Bronchial epithelial cell (primary cell): ENCODE measurements around the gene MTHFD2L. TPM values are rescaled to one million over a fixed set of nuclear protein-coding genes. Genes with fewer than 3 reads are reported as not detected.
A peak's percentile ranks its signal among the peaks of the same experiment; 100 is the strongest.

Source experiments
- DNase-seq: peaks from one replicate; pipeline ENCODE4 v3.0.0-alpha.2; 2010; ENCODE audit warnings: low read depth
- FAIRE-seq: peaks from 2 replicates; lab custom pipeline; 2011; peaks lifted over from hg19 to GRCh38; lab: Jason Lieb, UNC
- H3K27me3 ChIP-seq: 2 replicates; pipeline ENCODE4 v1.5.1; 2011; ENCODE audit warnings: low read length; ENCODE audit not compliant: control insufficient read depth, insufficient read depth
- H3K36me3 ChIP-seq: 2 replicates; pipeline ENCODE4 v1.5.1; 2011; ENCODE audit warnings: low read length; ENCODE audit not compliant: control insufficient read depth, insufficient read depth
- H3K4me3 ChIP-seq: 2 replicates; pipeline ENCODE4 v1.5.1; 2011; ENCODE audit warnings: mild to moderate bottlenecking, low read depth, low read length, control low read depth
- total RNA-seq: library from RNA; depleted of rRNA; stranded (reverse); fragments of >200 nt; gene quantifications from 2 replicates; pipeline ENCODE4 v1.2.1, GENCODE V29; 2014
- TF ChIP-seq, protein P1 (sequence below): IDR thresholded peaks from 2 replicates; pipeline ENCODE4 v1.5.1; 2011; ENCODE audit warnings: mild to moderate bottlenecking, moderate library complexity, low read length, control low read depth, inconsistent platforms; ENCODE audit not compliant: insufficient read depth, severe bottlenecking

The MTHFD2L gene
- total RNA-seq, 1 donor from 2014 or later = 29.0 TPM

DNA sequence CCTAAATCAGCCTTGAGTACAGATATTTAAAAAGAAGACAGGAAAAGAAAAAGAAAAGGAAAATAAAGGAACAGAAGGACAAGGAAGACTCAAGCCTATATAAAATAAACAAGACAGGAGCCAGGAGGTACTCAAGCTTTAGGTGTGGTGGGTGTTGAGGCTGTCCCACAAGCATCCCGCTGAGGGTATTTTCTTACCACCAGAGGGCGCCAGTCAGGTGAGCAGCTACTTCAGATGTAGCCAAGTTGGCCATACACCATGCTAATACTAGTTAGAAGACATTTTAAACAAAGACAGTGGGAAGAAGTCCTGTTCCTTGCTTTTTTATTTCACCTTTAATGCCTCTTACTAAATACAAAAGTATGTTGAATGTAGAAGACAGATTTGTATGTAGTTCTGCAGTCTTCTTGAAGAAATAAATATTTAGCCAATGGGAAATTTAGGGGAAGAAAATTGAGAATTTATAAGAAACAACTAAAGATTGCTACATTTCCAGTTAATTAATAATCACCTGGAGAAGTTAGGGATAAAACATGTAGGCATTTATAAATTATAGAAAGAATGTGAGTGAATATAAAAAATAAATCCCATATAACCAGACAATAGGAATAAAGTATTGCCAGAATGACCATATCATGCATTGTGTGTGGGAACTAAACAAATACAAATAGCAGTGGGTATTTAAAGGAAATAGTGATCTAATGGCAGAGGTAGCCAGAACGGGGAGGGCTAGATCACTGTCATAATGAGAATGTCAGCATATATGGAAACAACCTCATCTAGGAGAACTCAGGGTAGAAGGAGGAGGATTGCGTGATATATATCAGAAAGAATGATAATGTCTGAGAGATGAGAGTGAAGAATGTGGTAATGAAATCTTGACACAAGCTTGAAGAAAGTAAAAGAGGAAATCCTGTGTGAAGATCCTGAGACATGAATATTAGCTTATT, 71.0 kb downstream of the MTHFD2L start:
- peak; percentile 76 for DNase-seq
- Histone ChIP-seq H3K27me3 (no peaks in the 10 kb centered on the region), H3K36me3 (no peaks in the 10 kb centered on the region), H3K4me3 (no peak overlapping the region)
- no peak for FAIRE-seq
- TF ChIP-seq, protein P1, sequence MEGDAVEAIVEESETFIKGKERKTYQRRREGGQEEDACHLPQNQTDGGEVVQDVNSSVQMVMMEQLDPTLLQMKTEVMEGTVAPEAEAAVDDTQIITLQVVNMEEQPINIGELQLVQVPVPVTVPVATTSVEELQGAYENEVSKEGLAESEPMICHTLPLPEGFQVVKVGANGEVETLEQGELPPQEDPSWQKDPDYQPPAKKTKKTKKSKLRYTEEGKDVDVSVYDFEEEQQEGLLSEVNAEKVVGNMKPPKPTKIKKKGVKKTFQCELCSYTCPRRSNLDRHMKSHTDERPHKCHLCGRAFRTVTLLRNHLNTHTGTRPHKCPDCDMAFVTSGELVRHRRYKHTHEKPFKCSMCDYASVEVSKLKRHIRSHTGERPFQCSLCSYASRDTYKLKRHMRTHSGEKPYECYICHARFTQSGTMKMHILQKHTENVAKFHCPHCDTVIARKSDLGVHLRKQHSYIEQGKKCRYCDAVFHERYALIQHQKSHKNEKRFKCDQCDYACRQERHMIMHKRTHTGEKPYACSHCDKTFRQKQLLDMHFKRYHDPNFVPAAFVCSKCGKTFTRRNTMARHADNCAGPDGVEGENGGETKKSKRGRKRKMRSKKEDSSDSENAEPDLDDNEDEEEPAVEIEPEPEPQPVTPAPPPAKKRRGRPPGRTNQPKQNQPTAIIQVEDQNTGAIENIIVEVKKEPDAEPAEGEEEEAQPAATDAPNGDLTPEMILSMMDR = peak; percentile 79

DNA sequence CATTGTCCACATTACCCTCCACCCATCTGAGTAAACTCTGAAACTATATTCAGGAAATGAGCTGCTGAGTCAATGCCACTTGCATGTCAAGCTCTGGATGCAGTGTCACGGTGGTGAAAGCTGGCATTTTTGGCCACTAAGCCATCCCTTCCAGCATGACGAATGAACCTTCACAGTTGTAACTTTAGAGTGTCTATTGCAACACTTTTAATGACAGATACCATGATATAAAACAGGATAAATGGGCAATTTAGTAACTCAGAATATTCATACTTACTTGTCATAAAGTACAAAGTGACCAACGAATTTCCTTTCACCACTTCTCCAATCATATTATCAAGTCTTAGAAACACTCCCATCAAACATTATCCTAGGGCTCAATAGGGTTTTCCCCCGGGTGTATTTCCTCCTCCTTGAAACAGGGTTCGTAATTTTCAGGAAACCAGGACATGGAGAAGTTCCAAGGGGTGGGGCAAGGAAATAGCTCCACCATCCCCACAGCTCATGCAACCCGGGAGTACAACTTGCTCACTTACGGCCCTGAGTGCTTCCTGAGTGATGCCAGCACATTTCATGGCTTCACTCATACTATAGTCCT, 73.1 kb downstream of the MTHFD2L start:
- no peaks in the 10 kb centered on the region for H3K27me3 ChIP-seq
- FAIRE-seq (peak; percentile 80), DNase-seq (peak; percentile 92)
- H3K4me3 ChIP-seq = no peak overlapping the region
- TF ChIP-seq, protein P1 = no peak
- no peaks in the 10 kb centered on the region for H3K36me3 ChIP-seq

DNA sequence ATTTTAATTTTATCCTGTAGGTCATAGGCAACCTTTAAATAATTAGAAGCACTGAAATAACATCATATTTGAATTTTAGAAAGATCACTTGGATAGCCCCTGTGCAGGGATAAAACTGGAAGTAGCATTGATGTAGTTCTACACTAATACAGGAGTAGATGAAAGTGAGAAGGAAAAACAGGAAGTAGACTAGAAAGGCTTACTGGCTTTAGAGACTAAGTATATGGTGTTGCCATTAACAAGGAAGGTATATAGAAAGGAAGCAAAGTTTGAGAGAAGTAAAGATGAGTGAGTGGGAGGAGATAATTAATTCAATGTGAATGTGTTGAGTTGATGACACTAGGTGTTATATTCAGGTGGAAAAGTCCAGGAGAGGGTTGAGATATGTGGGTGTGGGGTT, 77.2 kb downstream of the MTHFD2L start:
- FAIRE-seq = no peak

DNA sequence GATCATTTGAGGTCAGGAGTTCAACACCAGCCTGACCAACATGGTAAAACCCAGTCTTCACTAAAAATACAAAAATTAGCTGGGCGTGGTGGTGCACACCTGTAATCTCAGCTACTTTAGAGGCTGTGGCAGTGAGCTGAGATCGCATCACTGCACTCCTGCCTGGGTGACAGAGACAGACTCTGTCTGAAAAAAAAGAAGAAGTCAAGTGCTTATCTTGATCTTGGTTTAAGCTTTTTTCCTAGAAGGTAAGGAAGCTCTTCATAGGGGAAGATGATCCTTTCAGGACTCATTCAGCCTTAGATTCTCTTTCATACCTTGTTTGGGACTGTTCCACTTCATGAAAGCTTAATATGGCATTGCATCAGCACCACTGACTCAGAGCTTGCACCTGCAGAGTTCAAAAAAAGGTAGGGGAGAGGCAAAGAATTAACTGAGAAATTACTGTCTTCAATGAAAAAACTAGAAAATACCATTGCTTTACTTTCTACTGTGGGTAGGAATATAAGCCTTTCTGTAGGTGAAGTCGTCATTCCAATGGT, 79.6 kb downstream of the MTHFD2L start:
- peak; percentile 43 for DNase-seq
- no peaks in the 10 kb centered on the region for H3K36me3 ChIP-seq
- no peak for FAIRE-seq

More for the DNA sequence above, 77.2 kb downstream of the MTHFD2L start:
- Histone ChIP-seq H3K27me3 (no peaks in the 10 kb centered on the region), H3K36me3 (no peaks in the 10 kb centered on the region), H3K4me3 (no peak overlapping the region)
- TF ChIP-seq, protein P1 = no peak
- no peak for DNase-seq

DNA sequence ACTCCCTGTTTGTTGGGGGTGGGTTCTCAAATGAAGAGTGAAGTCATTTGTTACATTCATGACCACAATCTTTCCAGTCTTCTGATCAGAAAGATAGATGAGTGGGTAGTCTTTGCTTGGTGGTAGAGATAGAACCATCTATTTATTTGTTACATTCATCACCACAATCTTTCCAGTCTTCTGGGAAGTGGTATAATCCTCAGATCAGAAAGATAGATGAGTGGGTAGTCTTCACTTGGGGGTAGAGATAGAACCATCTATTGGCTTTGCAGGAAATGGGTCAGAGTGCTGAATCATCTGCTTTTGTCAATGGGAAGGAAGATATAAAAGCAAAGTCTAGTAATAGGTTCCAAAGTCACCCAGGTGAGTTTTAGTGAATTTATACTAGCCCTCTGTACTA, 86.1 kb downstream of the MTHFD2L start:
- TF ChIP-seq, protein P1 = no peak
- FAIRE-seq = no peak
- no peaks in the 10 kb centered on the region for H3K27me3 ChIP-seq
- DNase-seq = no peak
- no peak overlapping the region for H3K4me3 ChIP-seq
- no peaks in the 10 kb centered on the region for H3K36me3 ChIP-seq

More for the DNA sequence above, 79.6 kb downstream of the MTHFD2L start:
- Histone ChIP-seq H3K27me3 (no peaks in the 10 kb centered on the region), H3K4me3 (no peak overlapping the region)
- TF ChIP-seq, protein P1 = no peak
